HCT116 (cell line): ENCODE results near the gene CACNA1C. TPM values are rescaled to one million over a fixed set of nuclear protein-coding genes. Genes with fewer than 3 reads are reported as not detected.

ENCODE experiments used
- ATAC-seq: fragments of 200-7000 bp; cut with Tn5 transposase; 2 replicates; pipeline ENCODE4 v1.9.1; 2020; ENCODE audit warnings: mild to moderate bottlenecking, moderate library complexity
- BruUV-seq: library from RNA; stranded (reverse); fragments of 400-500 nt; replicated peaks from 2 replicates; lab custom pipeline; 2021; lab: Mats Ljungman, UMichigan
- CTCF ChIA-PET: fragments of 300-600 bp; sonication (Branson Sonifier 250); formaldehyde crosslinking; loops from one replicate; lab custom pipeline; 2021; ENCODE audit warnings: antibody characterized with exemption; lab: Charles Lee
- POLR2A ChIA-PET: fragments of 300-600, 350-600 bp; sonication (Branson Sonifier 250); formaldehyde crosslinking; loops from one replicate; lab custom pipeline; 2021; ENCODE audit warnings: antibody characterized with exemption; lab: Charles Lee
- RAD21 ChIA-PET, 2 experiments: fragments of 300-600 bp; sonication (Branson Sonifier 250); formaldehyde crosslinking; loops; one replicate each; lab custom pipeline; 2023; ENCODE audit warnings: low total read pairs in 2 of 2; ENCODE audit not compliant: uncharacterized antibody in 2 of 2, unreplicated experiment in 2 of 2, low non-redundant PET in 1 of 2; lab: Charles Lee
- DNase-seq: peaks from one replicate; pipeline ENCODE4 v3.0.0-alpha.2; 2010; ENCODE audit warnings: low read depth, low spot score
- H2AFZ ChIP-seq: fragments of 200-600 bp; shearing (Covaris generic), sonication (generic); 2 replicates; pipeline ENCODE4 v1.6.1; 2017; ENCODE audit warnings: low read depth, mixed run types, mixed read lengths, antibody characterized with exemption, low read length; ENCODE audit not compliant: poor library complexity, severe bottlenecking
- H3K27ac ChIP-seq: 2 replicates; pipeline ENCODE4 v1.5.1; 2012; ENCODE audit warnings: low read depth, low read length
- H3K27me3 ChIP-seq: fragments of 200-600 bp; sonication (generic); 2 replicates; pipeline ENCODE4 v1.6.1; 2016; ENCODE audit warnings: mixed run types, low read length, mixed read lengths; ENCODE audit not compliant: insufficient read depth
- H3K36me3 ChIP-seq, 2 experiments: fragments of 200-500 bp in 1 of 2; fragments of 200-600 bp in 1 of 2; sonication (Bioruptor generic) in 1 of 2; sonication (generic) in 1 of 2; 2 replicates each; pipeline versions ENCODE4 v1.5.1 to v1.6.1; 2014 to 2016; ENCODE audit warnings: low read length in 2 of 2, inconsistent platforms in 1 of 2, mixed read lengths in 1 of 2, mixed run types in 1 of 2; ENCODE audit not compliant: insufficient read depth in 2 of 2, control insufficient read depth in 1 of 2
- H3K4me1 ChIP-seq, 2 experiments: fragments of 200-600 bp in 1 of 2; sonication (generic) in 1 of 2; 2 replicates each; pipeline versions ENCODE4 v1.5.1 to v1.6.1; 2012 to 2017; ENCODE audit warnings: low read length in 2 of 2, inconsistent platforms in 1 of 2, mild to moderate bottlenecking in 1 of 2, mixed read lengths in 1 of 2, mixed run types in 1 of 2, moderate library complexity in 1 of 2; ENCODE audit not compliant: insufficient read depth in 2 of 2, control insufficient read depth in 1 of 2
- H3K4me2 ChIP-seq: fragments of 200-600 bp; sonication (generic); 2 replicates; pipeline ENCODE4 v1.6.1; 2017; ENCODE audit warnings: mixed run types, low read length, mixed read lengths
- H3K4me3 ChIP-seq, 2 experiments: fragments of 200-600 bp in 1 of 2; sonication (generic) in 1 of 2; replicated peaks in 1 of 2; 2 replicates each; pipeline ENCODE4 v1.5.1; 2011 to 2016; ENCODE audit warnings: low read length in 2 of 2, control low read depth in 1 of 2, low read depth in 1 of 2, mild to moderate bottlenecking in 1 of 2, mixed read lengths in 1 of 2, mixed run types in 1 of 2
- H3K79me2 ChIP-seq: fragments of 200-600 bp; sonication (generic); 2 replicates; pipeline ENCODE4 v1.6.1; 2017; ENCODE audit warnings: mild to moderate bottlenecking, mixed run types, low read length, moderate library complexity, mixed read lengths; ENCODE audit not compliant: insufficient read depth
- H3K9ac ChIP-seq: fragments of 200-600 bp; sonication (generic); 2 replicates; pipeline ENCODE4 v1.6.1; 2016; ENCODE audit warnings: low read length, mixed read lengths
- H3K9me2 ChIP-seq: fragments of 200-600 bp; sonication (generic), shearing (Covaris generic); 2 replicates; pipeline ENCODE4 v1.6.1; 2017; ENCODE audit warnings: mixed run types, mild to moderate bottlenecking, moderate library complexity; ENCODE audit not compliant: insufficient read depth
- H3K9me3 ChIP-seq, 2 experiments: fragments of 200-500 bp in 1 of 2; fragments of 200-600 bp in 1 of 2; sonication (Bioruptor generic) in 1 of 2; sonication (generic) in 1 of 2; 2 replicates each; pipeline ENCODE4 v1.6.1; 2014 to 2017; ENCODE audit warnings: low read length in 2 of 2, mixed read lengths in 2 of 2, inconsistent platforms in 1 of 2, low read depth in 1 of 2, mild to moderate bottlenecking in 1 of 2, mixed run types in 1 of 2, moderate library complexity in 1 of 2; ENCODE audit not compliant: control insufficient read depth in 1 of 2, insufficient read depth in 1 of 2
- H4K20me1 ChIP-seq: fragments of 200-600 bp; sonication (generic), shearing (Covaris generic); 2 replicates; pipeline ENCODE4 v1.6.1; 2017; ENCODE audit warnings: mixed run types, mild to moderate bottlenecking, moderate library complexity; ENCODE audit not compliant: insufficient read depth
- EGR1 ChIP-seq: IDR thresholded peaks from 2 replicates; pipeline ENCODE4 v1.6.1; 2012; ENCODE audit warnings: low read depth
- ELF1 ChIP-seq: IDR thresholded peaks from 2 replicates; pipeline ENCODE4 v1.6.1; 2012; ENCODE audit warnings: low read depth, borderline replicate concordance
- EZH2 ChIP-seq: fragments of 200-600 bp; sonication (generic); IDR thresholded peaks from 2 replicates; pipeline ENCODE4 v1.6.1; 2017; ENCODE audit warnings: antibody characterized with exemption, mixed run types
- EZH2phosphoT487 ChIP-seq: fragments of 200-600 bp; IDR thresholded peaks from 2 replicates; pipeline ENCODE4 v1.6.1; 2018; ENCODE audit warnings: antibody characterized with exemption, borderline replicate concordance
- JUND ChIP-seq: IDR thresholded peaks from 2 replicates; pipeline ENCODE4 v1.6.1; 2012
- POLR2AphosphoS5 ChIP-seq: IDR thresholded peaks from 2 replicates; pipeline ENCODE4 v1.6.1; 2011; ENCODE audit warnings: mild to moderate bottlenecking, low read depth, low read length, moderate library complexity
- SP1 ChIP-seq: IDR thresholded peaks from 2 replicates; pipeline ENCODE4 v1.6.1; 2012; ENCODE audit warnings: low read depth
- SRF ChIP-seq: IDR thresholded peaks from 2 replicates; pipeline ENCODE4 v1.6.1; 2012; ENCODE audit warnings: low read depth
- YY1 ChIP-seq: IDR thresholded peaks from 2 replicates; pipeline ENCODE4 v1.6.1; 2011; ENCODE audit warnings: low read length, low read depth, moderate library complexity, mild to moderate bottlenecking; ENCODE audit not compliant: insufficient replicate concordance; ENCODE audit errors: extremely low read depth
- ZNF274 ChIP-seq: fragments of 200-500 bp; sonication (Bioruptor generic); IDR thresholded peaks from 2 replicates; pipeline ENCODE4 v1.6.1; 2014; ENCODE audit warnings: mild to moderate bottlenecking, low read depth, low read length, inconsistent platforms
- intact Hi-C: fragments of 100-400 bp; cut with micrococcal nuclease; formaldehyde crosslinking; loops from 2 replicates; pipeline ENCODE4 v1.10.0; 2022
- total RNA-seq: library from RNA; stranded (reverse); gene quantifications from one replicate; pipeline ENCODE4 v1.2.1, GENCODE V29; 2021; ENCODE audit not compliant: unreplicated experiment
- TF ChIP-seq, protein P1 (sequence below): IDR thresholded peaks from 2 replicates; pipeline ENCODE4 v1.6.1; 2012

Gene CACNA1C
- total RNA-seq, 1 experiment from 2014 or later: 0.05 TPM

DNA sequence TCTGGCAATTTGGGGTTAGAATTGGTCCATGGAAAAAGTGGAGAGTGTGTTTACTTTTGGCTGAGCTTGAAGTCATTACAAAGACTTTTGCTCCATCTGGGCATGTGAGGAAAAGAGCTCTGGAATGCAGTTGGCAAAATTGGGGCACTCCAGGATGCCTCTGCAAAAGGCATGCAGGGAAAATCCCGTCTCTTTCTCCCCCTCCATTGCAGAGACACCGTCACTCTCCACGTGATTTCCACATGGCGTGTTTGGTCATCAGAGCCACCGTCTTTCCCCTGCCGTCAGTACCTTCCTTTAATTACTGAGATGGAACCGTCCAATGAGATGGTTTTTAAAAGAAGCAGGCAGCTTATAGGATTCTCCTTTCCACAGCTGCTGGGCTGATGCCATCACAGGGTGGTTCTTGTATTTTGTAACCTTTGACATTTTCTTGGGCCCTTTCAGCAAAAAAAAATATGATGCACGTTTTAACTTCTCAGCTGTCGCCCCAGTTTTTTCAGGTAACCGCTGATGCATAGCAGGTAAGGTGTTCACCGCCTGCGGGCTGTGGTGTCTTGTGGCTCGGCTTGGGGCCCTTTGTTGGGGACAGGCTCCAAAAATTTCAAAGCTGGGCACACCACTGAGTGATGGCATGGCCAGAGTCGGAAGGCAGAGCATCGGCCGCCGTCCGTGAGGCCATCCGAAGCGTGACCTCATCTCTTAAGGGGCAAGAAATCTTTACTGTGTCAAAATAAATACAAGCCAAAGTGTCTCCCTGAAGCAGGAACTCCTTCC, 68.4 kb downstream of the CACNA1C start (continued):
- TF ChIP-seq YY1 (no peak), EGR1 (no peak), SP1 (no peak), SRF (no peak), JUND (no peak), ZNF274 (no peak), EZH2 (no peak), POLR2AphosphoS5 (no peak), EZH2phosphoT487 (no peak)
- TF ChIP-seq, protein P1, sequence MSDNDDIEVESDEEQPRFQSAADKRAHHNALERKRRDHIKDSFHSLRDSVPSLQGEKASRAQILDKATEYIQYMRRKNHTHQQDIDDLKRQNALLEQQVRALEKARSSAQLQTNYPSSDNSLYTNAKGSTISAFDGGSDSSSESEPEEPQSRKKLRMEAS: no peak
- TF ChIP-seq, all 23 proteins: peak for 0

GRCh38 chr12:2124466-2125023, 71.8 kb downstream of the CACNA1C start:
- DNase-seq: no peak
- CTCF ChIA-PET: no interaction called here
- BruUV-seq: no TSS peak
- ATAC-seq: no peak
- H3K9me3 ChIP-seq: no peaks in the 10 kb centered on the region
- peaks cover 33% of the 10 kb centered on the region for H3K27me3 ChIP-seq
- intact Hi-C loops: no loop called here
- no peak overlapping the region for H3K4me3 ChIP-seq
- H3K9me2 ChIP-seq: no peaks in the 10 kb centered on the region
- no peaks in the 10 kb centered on the region for H3K36me3 ChIP-seq
- no peak for TF ChIP-seq EZH2
- no peak for TF ChIP-seq ELF1
- no peak for TF ChIP-seq YY1
- POLR2A ChIA-PET: no interaction called here
- no peaks in the 10 kb centered on the region for H3K79me2 ChIP-seq
- no peak overlapping the region for H2AFZ ChIP-seq
- H4K20me1 ChIP-seq: no peaks in the 10 kb centered on the region
- H3K4me2 ChIP-seq: no peak overlapping the region
- no peaks in the 10 kb centered on the region for H3K4me1 ChIP-seq
- H3K9ac ChIP-seq: no peak overlapping the region
- RAD21 ChIA-PET: no interaction called here
- no peak overlapping the region for H3K27ac ChIP-seq
